Upper lobe of left lung (tissue), 6 donors: ENCODE results near the gene DNAH8. TPM values are rescaled to one million over a fixed set of nuclear protein-coding genes. Genes with fewer than 3 reads are reported as not detected.

Experiments
- ATAC-seq, 2 donors: fragments of 200-7000 bp; cut with Tn5 transposase; one replicate each; pipeline ENCODE4 v1.9.1; 2022; ENCODE audit warnings: mild to moderate bottlenecking in 2 of 2, moderate library complexity in 2 of 2; ENCODE audit not compliant: low FRiP score in 2 of 2
- DNase-seq, 2 donors: peaks; one replicate each; pipeline ENCODE4 v3.0.0-alpha.2; 2019 to 2020
- H3K27ac ChIP-seq, 4 donors: fragments of 200-600 bp; sonication (generic); one replicate each; pipeline ENCODE4 v1.5.1; 2016 to 2019
- H3K27me3 ChIP-seq, 4 donors: fragments of 200-600 bp; sonication (generic); one replicate each; pipeline ENCODE4 v1.5.1; 2017 to 2019
- H3K36me3 ChIP-seq, 4 donors: fragments of 200-600 bp; sonication (generic); one replicate each; pipeline ENCODE4 v1.5.1; 2016 to 2019
- H3K4me1 ChIP-seq, 4 donors: fragments of 200-600 bp; sonication (generic); one replicate each; pipeline ENCODE4 v1.5.1; 2018 to 2019
- H3K4me3 ChIP-seq, 4 donors: fragments of 200-600 bp; sonication (generic); one replicate each; pipeline ENCODE4 v1.5.1; 2017 to 2019; ENCODE audit warnings: mild to moderate bottlenecking in 2 of 4, moderate library complexity in 1 of 4
- H3K9me3 ChIP-seq, 4 donors: fragments of 200-600 bp; sonication (generic); one replicate each; pipeline ENCODE4 v1.5.1; 2018 to 2019
- EP300 ChIP-seq, 4 donors: sonication (generic); formaldehyde crosslinking; IDR thresholded peaks; one replicate each; pipeline ENCODE4 v1.5.1; 2017; ENCODE audit warnings: antibody characterized with exemption in 4 of 4, control low read depth in 2 of 4
- POLR2A ChIP-seq, 4 donors: fragments of 450-650 bp; IDR thresholded peaks; one replicate each; pipeline ENCODE4 v1.5.1; 2016 to 2017; ENCODE audit warnings: antibody characterized with exemption in 4 of 4, mild to moderate bottlenecking in 2 of 4
- POLR2AphosphoS5 ChIP-seq, 2 donors: sonication (generic); formaldehyde crosslinking; IDR thresholded peaks; one replicate each; pipeline ENCODE4 v1.5.1; 2017; ENCODE audit warnings: antibody characterized with exemption in 2 of 2
- WGBS, 2 donors: methylation state at CpG; one replicate each; pipeline ENCODE4 v1.1.5; 2017 to 2018; 5-methylcytosine and 5-hydroxymethylcytosine counted together
- total RNA-seq, 6 donors: library from RNA; depleted of rRNA in 4 of 6; stranded (reverse); fragments of >200 nt in 4 of 6; gene quantifications; one replicate each; pipeline versions ENCODE4 v1.1.0 to v1.2.1, GENCODE V29; 2016 to 2021
- TF ChIP-seq, protein P1 (sequence below), 6 experiments: fragments of 450-650 bp in 4 of 6; fragments of 200-600 bp in 2 of 6; sonication (generic) in 2 of 6; IDR thresholded peaks; one replicate each; pipeline ENCODE4 v1.5.1; 2016 to 2019; ENCODE audit warnings: antibody characterized with exemption in 6 of 6
- donor health status: DM: no; HTN: no; CAD: no; lungs with moderate emphysema.
- donor health status: DM: no; HTN: yes; CAD: no; lungs with severe emphysema.

Gene DNAH8
- total RNA-seq, 6 donors from 2014 or later, result under 0.01 to 0.24 (median 0.15) TPM; not detected in 2

DNA sequence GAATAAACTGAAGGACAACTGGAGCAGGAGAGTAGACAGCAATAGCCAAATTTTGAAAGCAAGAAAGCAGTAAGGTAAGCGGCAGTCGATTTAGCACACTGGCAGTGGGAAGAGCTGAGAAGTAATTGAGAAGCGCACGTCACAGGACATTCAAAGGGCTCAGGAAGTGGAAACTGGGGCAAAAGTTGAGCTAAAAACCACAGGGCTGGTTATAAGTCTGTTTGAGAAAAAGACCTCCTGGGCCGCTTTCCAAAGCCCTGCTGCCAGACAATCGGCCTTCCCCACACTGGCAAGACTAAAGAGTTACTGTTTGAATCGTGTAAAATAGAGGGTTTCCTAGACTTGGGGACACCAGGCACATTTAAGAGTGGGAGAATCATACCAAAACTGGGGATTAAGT lies 161.4 kb downstream of the DNAH8 start:
- no peaks in the 10 kb centered on the region for H3K4me1 ChIP-seq
- H3K4me3 ChIP-seq, result no peak overlapping the region
- DNase-seq, result no peak
- TF ChIP-seq POLR2A (IDR thresholded peaks at IDR 0.05) (no peak), EP300 (IDR thresholded peaks at IDR 0.05) (no peak)
- TF ChIP-seq, protein P1, sequence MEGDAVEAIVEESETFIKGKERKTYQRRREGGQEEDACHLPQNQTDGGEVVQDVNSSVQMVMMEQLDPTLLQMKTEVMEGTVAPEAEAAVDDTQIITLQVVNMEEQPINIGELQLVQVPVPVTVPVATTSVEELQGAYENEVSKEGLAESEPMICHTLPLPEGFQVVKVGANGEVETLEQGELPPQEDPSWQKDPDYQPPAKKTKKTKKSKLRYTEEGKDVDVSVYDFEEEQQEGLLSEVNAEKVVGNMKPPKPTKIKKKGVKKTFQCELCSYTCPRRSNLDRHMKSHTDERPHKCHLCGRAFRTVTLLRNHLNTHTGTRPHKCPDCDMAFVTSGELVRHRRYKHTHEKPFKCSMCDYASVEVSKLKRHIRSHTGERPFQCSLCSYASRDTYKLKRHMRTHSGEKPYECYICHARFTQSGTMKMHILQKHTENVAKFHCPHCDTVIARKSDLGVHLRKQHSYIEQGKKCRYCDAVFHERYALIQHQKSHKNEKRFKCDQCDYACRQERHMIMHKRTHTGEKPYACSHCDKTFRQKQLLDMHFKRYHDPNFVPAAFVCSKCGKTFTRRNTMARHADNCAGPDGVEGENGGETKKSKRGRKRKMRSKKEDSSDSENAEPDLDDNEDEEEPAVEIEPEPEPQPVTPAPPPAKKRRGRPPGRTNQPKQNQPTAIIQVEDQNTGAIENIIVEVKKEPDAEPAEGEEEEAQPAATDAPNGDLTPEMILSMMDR (IDR thresholded peaks at IDR 0.05), result no peak
- peaks cover 0 to 3% (median 0%) of the 10 kb centered on the region in 4 donors for H3K9me3 ChIP-seq
- H3K27me3 ChIP-seq, result no peaks in the 10 kb centered on the region
- H3K27ac ChIP-seq, result no peak overlapping the region
- WGBS, 2 donors, result 53 to 65% methylated on average over 7 of the region's 7 CpGs
- H3K36me3 ChIP-seq, result no peaks in the 10 kb centered on the region
- ATAC-seq, result peak in 1 of 2 donors; percentile 45

DNA sequence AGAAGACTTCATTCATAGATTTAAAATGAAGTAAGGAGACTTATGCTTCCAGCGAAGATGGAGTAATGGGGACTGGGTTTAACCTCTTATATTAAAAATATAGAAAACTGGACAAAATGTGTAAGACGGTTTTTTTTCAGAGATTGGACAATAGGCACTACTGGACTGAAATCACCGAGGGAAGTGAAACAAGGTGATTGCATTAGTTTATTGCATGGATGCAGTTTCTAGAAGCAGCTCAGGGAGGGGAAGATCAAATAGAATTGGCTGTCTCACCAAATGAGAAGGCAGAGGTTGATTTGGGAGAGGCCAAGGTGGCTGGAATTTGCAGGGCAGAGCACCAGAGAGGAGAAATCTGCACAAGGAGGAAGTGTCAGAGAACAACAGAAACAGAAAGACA lies 162.6 kb downstream of the DNAH8 start:
- Histone ChIP-seq H3K9me3 (peaks cover 0 to 3% (median 0%) of the 10 kb centered on the region in 4 donors), H3K4me3 (no peak overlapping the region), H3K4me1 (no peaks in the 10 kb centered on the region), H3K36me3 (no peaks in the 10 kb centered on the region), H3K27ac (no peak overlapping the region), H3K27me3 (no peaks in the 10 kb centered on the region)
- DNase-seq, result no peak
- 40 to 43% methylated on average over 2 of the region's 3 CpGs for WGBS, 2 donors
- peak in 1 of 2 donors; percentile 12 for ATAC-seq
- TF ChIP-seq POLR2A (IDR thresholded peaks at IDR 0.05), result no peak
- TF ChIP-seq POLR2AphosphoS5 (IDR thresholded peaks at IDR 0.05), result no peak
- TF ChIP-seq, protein P1 (IDR thresholded peaks at IDR 0.05), result no peak
- no peak for TF ChIP-seq EP300 (IDR thresholded peaks at IDR 0.05)

DNA sequence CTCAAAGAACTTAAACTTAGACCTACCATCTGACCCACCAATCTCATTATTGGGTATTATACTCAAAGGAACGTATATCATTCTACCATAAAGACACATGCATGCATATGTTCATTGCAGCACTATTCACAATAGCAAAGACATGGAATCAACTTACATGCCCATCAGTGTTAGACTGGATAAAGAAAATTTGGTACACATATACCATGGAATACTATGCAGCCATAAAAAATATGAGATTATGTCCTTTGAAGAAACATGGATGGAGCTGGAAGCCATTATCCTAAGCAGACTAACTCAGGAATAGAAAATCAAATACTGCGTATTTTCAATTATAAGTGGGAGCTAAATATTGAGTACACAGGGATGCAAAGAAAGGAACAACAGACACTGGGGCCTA lies 167.0 kb downstream of the DNAH8 start:
- 93 to 100% methylated on average over 2 of the region's 2 CpGs for WGBS, 2 donors
- no peak for DNase-seq
- Histone ChIP-seq H3K27ac (no peak overlapping the region), H3K4me1 (no peaks in the 10 kb centered on the region), H3K4me3 (no peak overlapping the region), H3K9me3 (peaks cover 0 to 3% (median 0%) of the 10 kb centered on the region in 4 donors), H3K36me3 (no peaks in the 10 kb centered on the region), H3K27me3 (no peaks in the 10 kb centered on the region)
- no peak for ATAC-seq
- TF ChIP-seq, protein P1 (IDR thresholded peaks at IDR 0.05), result no peak
- TF ChIP-seq EP300 (IDR thresholded peaks at IDR 0.05), result no peak
- TF ChIP-seq POLR2AphosphoS5 (IDR thresholded peaks at IDR 0.05), result no peak
- no peak for TF ChIP-seq POLR2A (IDR thresholded peaks at IDR 0.05)

DNA sequence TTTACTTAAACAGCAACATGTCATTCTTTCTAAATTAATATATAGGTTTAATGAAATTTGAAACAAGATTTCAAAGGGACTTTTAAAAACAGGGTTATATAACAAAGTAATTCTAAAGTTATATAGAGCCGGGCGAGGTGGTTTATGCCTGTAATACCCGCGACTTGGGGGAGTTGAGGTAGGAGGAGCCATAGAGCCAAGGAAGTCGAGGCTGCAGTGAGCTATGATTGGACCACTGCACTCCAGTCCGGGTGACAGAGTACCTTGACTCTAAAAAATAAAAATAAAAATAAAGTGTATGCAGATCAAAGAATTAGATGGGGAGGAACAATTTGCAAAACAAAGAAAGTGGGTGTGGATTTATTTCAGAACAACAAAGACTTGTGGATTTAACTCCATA lies 182.4 kb downstream of the DNAH8 start:
- TF ChIP-seq POLR2A (IDR thresholded peaks at IDR 0.05) (no peak), POLR2AphosphoS5 (IDR thresholded peaks at IDR 0.05) (no peak), EP300 (IDR thresholded peaks at IDR 0.05) (no peak)
- TF ChIP-seq, protein P1 (IDR thresholded peaks at IDR 0.05), result no peak
- no peak overlapping the region for H3K27ac ChIP-seq
- ATAC-seq (no peak), DNase-seq (no peak)
- H3K4me1 ChIP-seq, result no peaks in the 10 kb centered on the region
- H3K4me3 ChIP-seq, result no peak overlapping the region
- H3K27me3 ChIP-seq, result no peaks in the 10 kb centered on the region
- H3K9me3 ChIP-seq, result no peaks in the 10 kb centered on the region
- no peaks in the 10 kb centered on the region for H3K36me3 ChIP-seq
- 85 to 92% methylated on average over 6 of the region's 6 CpGs for WGBS, 2 donors

DNA sequence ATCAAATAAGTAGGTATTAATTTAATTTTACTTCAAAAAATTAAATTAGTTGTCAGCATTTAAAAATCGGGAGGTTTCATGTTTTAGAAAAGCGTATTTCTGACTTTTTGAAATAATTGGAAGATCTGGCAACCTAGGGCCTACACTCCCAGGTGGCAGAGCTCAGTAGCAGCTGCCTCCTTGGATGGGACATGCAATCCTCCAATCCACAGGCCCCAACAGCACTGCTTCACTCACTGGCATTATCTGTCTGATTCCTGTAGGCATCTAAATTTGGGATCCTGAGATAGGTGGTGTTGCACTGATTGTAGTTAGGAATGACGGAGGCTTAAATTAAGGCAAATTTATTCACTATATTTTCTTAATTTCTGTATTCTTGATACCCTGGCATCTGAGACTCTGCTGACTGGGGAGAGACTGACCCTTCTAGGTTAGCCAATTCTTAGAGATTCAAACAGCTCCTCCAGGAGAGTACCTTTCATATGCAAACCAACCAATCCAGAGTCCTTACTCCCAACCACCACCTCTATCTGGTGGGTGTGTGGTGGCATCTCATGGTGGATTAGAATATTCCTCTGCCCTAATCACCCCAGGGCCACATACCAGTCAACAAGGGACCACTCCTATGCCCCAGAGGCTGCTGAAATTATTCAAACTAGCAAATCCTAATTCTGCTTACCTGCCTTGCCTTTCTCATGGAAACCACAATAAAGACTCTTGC lies 186.9 kb downstream of the DNAH8 start:
- Histone ChIP-seq H3K4me1 (no peaks in the 10 kb centered on the region), H3K36me3 (no peaks in the 10 kb centered on the region), H3K27me3 (no peaks in the 10 kb centered on the region), H3K9me3 (no peaks in the 10 kb centered on the region), H3K4me3 (no peak overlapping the region), H3K27ac (no peak overlapping the region)
- no peak for TF ChIP-seq EP300 (IDR thresholded peaks at IDR 0.05)
- TF ChIP-seq POLR2A (IDR thresholded peaks at IDR 0.05), result no peak
- TF ChIP-seq, protein P1 (IDR thresholded peaks at IDR 0.05), result no peak
- no peak for TF ChIP-seq POLR2AphosphoS5 (IDR thresholded peaks at IDR 0.05)
- ATAC-seq (no peak), DNase-seq (no peak)
- WGBS, 2 donors, result 91 to 93% methylated on average over 3 of the region's 3 CpGs
